GM21529 (cell line): ENCODE results near the gene AGBL4.

Source experiments
- ATAC-seq: cut with Tn5 transposase; IDR thresholded peaks from one replicate; pipeline ENCODE4 v1.9.1; 2021; ENCODE audit not compliant: unreplicated experiment

AGBL4 gene

DNA sequence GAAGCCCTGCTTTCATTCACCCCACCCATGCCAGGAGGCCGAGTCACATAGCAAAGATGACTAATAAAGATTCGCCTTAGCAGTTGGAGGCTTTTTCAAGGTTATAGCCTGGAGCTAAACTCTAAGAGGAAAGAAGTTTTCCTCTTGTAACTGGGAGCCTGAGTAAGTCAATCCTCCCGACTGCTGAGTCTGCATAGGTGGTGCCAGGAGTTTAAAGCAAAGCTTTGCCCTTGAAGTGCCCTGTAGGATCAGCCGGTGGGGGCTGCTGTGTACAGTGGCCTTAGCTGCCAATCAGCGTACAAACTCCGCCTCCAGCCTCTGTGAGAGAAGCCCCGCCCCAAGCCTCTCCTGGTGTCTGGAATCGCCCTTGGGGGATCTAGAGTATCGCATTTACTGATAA, 1404.2 kb downstream of the AGBL4 start:
- no peak for ATAC-seq

DNA sequence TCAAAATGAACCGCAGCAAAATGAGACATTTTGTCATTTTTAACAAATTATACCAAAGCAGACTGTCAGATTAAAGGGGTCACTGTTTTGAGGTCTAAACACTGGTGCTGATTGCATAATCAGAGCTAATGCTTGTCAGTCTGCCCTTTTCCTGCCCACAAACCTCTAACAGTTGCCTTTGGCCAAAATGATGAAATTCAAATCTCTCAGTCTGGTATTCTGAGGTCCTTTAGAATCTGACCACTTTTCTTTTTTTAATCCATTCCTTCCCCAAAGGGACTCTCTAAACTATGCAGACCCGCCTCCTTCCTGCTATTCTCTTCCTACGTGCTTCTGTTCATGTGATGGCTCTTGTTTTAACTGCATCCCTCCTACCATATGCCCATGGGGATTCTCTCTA, 1406.5 kb downstream of the AGBL4 start:
- ATAC-seq = no peak

DNA sequence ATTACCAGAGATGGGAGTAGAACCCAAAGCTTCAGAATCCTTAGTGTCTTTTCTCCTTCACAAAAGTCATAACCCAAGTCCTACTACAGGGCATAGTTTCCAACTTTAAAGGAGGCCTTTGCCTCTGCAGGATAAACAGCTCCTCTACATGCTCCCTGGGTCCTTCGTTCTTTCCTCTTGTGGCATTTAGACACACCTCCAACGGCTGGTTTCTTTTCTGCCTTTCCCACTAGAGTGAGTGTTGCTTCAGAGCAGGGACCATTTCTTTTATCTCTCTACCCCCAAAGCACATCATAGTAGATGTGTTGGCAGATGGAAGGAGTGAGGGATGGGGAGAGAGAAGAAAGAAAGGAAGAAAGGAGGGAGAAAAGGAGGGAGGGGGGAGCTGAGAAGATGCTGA, 1407.0 kb downstream of the AGBL4 start:
- no peak for ATAC-seq

DNA sequence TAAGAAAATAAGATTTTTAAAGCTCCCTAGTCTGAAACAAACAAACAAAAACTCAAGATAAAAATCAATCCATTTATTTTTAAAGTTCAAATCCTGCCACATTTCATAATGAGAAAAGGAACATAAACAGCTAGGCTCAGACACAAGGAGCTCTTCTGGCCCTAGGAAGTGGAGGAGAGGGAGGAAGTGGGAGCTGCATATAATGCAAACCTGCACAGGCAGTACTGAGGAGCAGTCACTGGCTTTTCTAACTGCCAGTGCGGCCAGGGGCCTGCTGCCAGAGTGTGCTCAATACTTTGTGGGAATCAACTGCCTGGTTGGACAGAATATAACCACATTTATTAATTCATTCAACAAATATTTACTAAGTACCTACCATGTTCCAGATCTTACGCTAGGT, 1411.9 kb downstream of the AGBL4 start:
- no peak for ATAC-seq

DNA sequence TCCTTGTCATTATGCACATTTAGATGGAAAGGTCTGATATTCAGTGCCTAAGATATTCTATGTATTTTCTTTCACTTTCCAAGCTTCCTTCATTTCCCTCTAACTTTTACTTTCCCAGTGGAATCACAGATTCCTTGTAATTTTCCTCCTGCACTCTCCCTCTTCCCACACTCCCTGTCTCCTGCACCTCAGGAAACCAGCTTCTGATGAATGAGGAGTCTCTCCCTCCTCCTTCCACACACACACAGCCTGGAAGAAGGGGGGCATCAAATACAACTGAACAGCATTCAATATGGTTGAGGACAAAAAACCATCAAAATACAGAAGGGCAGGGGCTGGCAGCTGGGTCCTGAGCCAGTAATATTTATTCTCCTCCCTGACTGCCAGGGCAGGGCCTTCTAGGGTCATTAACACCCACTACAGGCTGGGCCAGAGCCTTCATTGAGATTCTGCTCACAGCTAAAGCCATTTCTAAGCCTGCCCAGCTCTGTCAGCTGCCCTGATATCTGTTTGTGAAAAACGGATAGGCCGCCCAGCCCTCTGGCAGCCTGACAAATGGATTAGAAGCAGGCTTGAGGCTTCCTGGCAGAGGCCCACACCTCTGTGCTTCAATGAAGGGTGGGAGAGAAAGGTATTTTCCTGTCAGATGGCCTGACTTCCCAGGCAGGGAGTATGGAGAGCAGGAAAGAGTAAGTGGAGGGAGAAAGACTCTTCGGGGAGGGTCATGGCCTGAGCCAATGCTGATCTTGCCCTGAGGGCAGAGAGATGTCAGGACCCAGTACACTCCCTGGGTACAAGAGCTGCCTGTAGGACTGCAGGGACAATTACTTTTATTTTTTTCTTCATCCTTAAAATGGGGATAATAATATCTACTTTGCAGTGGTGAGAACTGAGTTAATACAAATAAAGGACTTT, 1412.9 kb downstream of the AGBL4 start:
- ATAC-seq = no peak

DNA sequence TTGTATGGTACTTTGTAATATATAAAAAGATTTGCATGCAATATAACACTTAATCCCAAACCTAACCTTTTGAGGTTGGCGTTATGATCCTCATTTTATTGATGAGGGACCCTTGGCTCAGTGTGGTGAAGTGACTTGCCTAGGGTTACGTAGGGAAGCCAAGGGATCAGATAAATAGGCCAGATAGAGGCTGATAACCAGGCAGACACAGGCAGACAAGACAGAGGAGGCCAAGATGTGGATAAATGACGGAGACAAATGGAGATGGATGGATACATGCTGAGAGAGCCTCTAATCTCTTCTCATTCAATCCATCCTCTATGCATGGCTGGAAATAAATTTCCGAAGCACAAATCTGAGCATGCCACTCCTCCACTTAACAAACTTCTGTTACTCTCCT, 1414.9 kb downstream of the AGBL4 start:
- no peak for ATAC-seq

DNA sequence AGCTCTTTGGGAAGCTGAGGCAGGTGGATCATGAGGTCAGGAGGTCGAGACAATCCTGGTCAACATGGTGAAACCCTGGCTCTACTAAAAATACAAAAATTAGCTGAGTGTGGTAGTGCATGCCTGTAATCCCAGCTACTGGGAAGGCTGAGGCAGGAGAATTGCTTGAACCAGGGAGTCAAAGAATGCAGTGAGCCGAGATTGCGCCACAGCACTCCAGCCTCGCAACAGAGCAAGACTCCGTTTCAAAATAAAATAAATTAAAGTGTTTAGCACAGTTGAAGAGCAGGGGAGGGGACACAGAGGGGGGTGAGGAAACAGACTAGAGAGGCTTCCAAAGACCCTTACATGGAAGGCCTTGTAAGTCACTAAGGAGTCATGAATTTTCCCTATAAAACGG, 1420.5 kb downstream of the AGBL4 start:
- no peak for ATAC-seq

DNA sequence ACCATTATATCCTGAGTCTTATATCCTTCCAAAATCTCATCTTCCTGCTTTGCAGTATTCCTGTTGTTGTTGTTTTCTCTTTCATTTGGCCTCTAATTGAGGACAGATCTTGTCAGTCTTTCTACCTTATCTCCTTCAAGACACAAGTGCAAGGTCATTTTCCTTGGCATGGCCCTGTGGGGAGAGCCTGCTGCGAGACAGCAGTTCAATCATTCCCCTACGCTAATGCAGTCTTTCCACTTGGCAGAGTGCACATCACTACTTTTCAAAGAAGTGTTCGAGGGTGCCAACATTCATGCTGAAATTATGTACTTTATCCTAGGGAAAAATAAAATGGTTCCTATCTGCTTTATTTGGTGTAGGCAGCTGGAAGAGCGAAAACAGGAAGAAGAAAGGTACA, 1421.4 kb downstream of the AGBL4 start:
- ATAC-seq = no peak

DNA sequence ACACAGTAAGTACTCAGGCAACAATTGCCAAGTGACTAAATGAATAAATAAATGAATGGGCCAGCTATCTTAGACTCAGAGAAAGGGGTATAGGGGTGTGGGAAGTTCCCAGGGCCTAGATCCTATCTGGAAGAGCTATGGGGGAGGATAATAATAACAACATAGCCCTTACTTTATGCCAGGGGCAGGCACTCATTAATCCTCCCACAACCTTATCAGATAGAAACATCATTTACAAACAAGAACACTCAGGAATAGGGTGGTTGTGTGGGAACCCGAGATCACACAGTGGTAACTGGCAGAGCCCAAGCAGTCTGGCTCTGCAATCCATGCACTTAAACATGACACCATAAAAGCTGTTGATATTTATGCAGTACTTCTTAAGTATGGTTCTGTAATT, 1423.6 kb downstream of the AGBL4 start:
- ATAC-seq = no peak

DNA sequence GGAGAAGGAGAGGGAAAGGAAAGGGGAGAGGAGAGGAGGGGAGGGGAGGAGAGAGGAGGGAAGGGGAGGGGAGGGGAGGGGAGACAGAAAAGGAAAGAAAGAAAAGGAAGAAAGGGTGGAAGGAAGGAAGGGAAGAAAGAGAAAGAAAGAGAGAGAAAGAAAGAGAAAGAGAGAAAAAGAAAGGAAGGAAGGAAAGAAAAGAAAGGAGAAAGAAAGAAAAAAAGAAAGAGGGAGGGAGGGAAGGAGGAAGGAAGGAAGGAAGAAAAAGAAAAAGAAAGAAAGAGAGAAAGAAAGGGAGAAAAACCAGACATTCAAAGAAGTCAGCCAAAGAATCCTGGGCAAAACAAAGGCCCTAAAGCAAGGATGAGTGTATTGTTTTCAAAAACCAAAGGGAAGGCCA, 1426.1 kb downstream of the AGBL4 start:
- no peak for ATAC-seq

DNA sequence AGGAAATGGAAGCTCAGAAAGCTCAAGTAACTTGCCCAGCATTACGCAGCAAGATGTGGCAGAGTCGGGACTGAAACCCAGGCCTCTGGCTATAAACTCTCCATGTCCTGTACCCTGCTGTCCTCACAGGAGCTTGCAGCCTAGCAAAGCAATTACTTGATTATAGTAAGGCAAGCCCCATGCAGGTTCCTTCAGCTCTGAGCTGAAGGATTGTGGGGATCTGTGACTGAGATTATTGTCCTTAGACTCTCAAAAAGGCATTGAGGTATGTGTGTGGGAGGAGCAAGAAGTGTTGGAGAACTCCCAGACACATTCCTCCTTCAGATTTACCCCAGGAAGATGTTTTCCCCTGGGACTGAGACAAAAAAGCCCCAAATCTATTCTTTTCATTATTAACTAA, 1427.7 kb downstream of the AGBL4 start:
- ATAC-seq = no peak

DNA sequence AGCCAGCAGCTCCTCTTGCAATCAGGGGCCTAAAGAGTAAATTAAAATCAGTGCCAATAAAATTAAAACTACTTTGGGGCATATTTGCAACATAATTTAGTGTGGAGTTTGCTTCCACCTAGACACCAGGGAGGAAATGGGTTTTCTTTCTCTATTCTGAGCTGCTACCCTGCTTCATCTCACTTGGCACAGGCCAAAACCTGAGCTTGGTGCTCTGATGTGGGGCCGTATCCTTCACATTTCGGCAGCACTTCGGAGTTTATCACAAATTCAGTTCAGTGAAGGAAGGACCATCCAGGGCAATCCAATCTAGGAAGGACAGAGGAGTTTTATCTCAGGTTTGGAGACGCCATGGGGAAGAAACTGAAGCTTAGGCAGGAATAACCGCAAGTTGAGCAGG, 1428.1 kb downstream of the AGBL4 start:
- no peak for ATAC-seq

DNA sequence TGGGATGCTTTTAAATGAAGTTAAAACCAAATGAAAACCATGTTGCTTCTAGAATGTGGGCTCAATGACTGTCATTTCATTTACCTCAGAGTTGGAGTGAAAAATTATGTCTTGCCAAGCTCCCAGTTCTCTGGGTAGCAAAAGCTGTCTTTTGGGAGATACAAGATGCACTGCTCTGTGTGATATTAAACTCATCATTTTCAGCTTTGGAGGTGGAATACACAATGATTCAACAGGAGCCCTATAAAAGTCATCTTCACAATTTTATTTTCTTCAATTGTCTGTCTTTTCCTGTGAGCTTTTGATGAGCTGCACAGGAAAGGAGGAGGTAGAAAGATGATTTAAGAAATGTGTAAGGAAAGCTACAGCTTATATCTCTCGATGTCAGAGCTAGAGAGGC, 1431.4 kb downstream of the AGBL4 start:
- ATAC-seq = no peak

DNA sequence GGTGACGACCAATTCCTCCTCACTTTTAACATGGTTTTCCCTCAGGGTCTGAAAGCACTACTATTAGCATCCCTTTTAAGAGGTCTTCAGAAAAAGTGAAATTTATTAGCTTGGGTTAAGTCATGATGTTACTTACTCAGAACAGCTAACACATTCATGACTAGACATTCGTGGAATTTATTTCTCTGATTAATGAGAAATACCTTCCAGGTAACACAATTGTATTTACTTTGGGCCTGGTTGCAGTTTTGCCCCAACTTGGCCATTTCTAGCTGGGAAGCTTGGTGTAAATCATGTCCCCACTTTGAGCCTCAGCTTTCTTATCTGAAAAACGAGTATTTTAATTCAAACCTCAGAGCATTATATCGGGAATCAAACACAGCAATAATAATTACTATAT, 1432.6 kb downstream of the AGBL4 start:
- no peak for ATAC-seq

DNA sequence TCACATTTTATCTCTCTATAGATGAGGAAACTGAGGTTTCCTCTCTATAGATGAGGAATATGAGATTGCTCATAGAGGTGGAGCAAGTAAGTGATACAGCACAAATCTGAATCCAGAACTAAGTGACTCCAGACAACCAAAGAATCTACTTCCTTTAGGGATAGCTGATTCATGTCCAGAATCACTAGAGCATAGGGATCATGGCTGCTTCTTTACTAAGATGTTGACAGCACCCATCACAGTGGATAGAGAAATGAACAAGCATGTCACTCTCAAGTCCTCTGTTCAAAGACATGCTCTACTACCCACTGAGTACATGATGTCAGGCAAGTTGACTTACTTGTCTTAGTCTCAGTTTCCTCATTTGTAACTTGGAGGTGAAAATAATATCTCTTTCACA, 1435.7 kb downstream of the AGBL4 start:
- ATAC-seq = no peak

DNA sequence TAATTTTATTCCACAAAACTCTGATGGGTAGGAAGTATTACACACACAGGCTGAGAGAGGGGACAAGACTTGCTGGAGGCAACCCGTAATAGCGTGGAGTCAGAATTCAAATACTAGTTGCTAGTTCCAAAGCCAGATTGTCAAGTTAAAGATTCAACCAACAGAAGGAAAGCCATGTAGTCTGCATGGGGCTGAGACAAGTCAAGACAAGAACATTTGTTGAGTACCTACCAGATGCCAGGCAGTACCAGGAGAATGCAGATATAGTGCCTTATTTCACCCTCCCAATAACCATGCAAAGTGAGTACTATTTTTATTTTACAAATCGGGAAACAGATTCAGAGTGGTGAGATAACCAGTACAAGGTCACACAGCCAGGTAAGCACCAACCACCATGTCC, 1441.3 kb downstream of the AGBL4 start:
- no peak for ATAC-seq

DNA sequence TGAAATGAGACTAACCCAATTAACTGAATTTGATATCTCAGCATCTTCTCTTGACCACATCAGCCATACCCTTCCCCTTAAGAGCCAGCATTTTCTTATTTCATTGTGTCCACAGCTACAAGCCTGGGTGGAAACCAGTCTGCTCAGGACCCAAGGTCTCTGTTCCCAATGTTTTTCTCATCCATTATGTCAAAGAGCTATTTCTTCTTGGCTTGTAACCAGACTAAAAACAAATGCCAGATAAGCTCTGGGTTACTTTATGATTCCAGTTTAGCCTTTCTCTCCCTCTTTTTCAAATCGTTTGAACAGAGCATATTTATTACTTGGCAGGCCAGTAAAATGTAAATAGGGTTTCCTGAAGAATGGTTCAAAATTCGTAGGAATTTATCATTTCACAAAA, 1442.5 kb downstream of the AGBL4 start:
- no peak for ATAC-seq

DNA sequence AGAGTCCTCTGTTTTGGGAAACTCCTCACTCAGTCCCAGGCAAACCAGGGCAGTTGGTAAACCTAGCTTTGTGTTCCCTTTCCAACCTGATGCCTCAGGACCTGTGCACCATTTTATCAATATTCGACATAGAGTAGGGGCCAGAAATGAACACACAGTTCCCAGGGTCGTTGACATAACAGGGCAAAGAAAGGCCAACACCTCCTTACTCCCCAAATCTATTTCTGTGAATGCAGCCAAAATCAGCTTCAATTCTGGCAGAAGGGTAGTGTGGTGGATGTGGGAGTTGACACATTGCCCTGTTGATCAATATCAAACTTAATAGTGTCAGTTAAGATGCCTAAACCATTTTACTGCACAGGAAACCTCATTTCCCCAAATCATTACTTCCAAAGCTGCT, 1447.2 kb downstream of the AGBL4 start:
- ATAC-seq = no peak

DNA sequence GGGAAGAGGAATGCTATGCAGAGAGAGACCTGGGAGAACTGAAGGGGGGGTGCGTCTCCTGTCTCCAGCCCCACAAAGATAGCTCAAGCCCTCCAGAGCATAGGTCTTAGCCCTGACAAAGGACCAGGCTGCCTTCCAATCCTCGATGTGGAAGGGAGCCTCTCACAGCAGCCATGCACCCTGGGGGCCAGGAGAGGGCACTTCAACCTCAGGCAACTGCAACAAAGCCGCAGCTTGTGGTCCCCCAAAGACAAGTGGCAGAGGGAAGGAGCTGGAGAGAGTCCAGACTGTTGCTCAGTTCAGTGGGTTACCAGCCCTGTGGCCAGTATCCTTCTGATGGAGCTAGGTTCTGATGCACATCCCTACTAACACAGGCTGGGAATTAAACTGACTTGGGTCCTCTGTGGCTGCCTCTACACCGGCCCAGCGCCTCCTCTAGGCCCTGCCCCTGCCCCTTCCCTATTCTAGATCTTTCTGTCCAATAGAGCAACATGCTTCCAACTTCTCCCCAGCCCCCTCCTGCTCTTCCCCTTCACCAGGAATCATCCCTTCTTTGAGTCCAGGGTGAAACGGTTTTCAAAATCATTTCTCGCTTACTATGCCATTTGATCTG, 1451.0 kb downstream of the AGBL4 start:
- peak; percentile 59 for ATAC-seq

DNA sequence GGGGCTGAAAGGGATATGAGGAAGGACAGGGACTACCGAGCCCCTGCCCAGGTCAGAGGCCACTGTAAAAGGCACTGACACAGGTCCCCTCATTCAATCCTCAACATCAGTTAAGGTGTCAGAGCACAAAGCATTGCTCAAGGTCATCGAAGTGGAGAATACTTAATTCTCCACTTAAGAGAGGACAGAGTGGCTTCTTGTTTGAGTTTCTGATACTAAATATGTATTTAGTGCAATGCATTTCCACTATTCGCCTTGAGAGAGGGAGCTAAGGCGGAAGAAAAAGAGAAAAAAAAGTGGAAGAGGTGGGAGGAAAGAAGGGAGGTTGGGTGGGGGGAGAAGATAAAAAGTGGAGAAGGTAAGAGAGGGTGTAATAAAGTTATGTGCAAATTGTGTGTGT, 1451.6 kb downstream of the AGBL4 start:
- ATAC-seq = no peak

DNA sequence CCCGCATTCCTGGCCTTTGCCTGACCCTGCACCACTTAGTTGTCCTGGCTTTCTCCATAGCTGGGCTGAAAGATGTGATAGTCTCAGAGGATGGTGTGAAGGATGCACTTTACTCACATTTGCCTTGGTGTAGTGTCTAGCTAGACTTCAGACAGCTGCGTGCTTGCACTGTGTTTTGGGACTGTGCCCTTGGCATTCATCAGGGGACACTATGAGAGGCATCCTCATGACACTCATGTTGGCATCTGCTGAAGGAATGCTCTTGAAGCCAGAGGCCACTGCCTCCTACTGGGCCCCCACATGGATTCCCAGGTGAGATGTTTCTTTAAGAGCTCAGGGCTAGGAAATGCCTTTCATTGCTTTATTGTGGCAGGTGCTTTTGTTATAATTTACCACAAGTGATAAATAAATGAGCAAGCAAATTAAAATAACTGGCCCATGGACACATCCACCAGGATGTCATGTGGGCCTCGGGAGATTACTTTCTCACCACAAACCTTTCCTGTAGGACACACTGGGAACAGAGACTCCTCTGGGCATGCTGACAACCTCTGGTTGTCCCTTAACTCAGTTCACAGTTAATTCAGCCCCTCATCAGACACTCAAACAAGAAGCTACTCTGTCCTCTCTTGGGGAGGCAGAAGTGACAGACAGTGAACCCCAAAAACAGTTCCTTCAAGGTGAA, 1452.3 kb downstream of the AGBL4 start:
- ATAC-seq = no peak

DNA sequence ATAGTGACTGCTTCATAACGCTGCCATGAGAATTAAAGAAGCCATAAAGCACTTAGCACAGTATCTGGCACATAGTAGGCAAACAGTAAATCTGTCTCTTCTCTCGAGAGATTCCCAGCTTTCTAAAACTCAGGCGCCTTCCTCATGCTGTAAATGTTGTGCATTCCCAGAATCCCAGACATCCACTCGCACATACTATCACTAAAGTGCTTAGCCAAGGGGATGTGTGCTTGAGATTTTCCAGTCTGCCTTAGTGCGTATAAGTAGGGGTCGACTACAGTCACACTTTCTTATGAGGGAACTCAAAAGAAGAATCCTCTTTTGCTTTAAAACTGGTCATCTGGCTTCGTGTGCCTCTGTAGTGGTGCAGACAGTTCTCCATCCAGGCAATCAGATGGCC, 1453.2 kb downstream of the AGBL4 start:
- ATAC-seq = no peak
